ENCODE measurements around the gene CD93. TPM values are rescaled to one million over a fixed set of nuclear protein-coding genes. Genes with fewer than 3 reads are reported as not detected.

The CD93 gene
- total and polyA plus RNA-seq, 8 donors, result 2.9 to 63.5 (median 6.7) TPM

DNA sequence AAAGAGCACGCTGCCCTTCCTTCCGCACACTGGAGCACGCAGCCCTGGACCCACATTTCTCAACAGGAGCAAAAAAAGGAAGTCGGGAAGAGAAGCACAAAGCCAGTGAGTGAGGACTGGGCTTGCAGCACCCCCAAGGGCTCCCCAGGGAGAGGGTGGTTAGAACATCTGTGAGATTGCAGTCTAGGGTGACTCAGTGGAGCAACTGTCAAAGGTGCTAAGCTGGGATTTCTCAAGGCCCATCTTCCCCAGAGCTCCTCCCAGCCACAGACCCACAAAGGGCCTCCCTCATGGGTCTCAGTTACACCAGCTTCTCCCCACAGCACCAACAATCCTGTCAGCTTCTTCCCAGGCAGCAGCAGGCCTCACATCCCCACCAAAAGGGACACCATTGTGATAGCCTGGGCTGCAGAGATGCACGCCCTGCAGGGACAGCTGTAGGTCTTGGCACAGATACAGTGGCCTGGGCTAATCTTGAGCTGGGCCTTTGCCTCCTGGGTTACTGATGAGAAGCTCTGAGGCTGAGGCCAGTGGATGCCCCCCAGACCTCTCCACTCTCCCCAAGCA is 39.6 kb upstream of the CD93 start:
- H3K27me3 ChIP-seq, result no peaks in the 10 kb centered on the region
- peaks cover 0 to 21% (median 8%) of the 10 kb centered on the region in 4 donors for H3K4me1 ChIP-seq
- intact Hi-C loops (cut with DNase I; ENCODE audit: low total_unique reads), result no loop called here
- DNase-seq, result no peak
- H3K27ac ChIP-seq, result peak overlapping the region in 4 of 5 donors; percentile 42 to 71 (median 54)
- TF ChIP-seq, protein P1, sequence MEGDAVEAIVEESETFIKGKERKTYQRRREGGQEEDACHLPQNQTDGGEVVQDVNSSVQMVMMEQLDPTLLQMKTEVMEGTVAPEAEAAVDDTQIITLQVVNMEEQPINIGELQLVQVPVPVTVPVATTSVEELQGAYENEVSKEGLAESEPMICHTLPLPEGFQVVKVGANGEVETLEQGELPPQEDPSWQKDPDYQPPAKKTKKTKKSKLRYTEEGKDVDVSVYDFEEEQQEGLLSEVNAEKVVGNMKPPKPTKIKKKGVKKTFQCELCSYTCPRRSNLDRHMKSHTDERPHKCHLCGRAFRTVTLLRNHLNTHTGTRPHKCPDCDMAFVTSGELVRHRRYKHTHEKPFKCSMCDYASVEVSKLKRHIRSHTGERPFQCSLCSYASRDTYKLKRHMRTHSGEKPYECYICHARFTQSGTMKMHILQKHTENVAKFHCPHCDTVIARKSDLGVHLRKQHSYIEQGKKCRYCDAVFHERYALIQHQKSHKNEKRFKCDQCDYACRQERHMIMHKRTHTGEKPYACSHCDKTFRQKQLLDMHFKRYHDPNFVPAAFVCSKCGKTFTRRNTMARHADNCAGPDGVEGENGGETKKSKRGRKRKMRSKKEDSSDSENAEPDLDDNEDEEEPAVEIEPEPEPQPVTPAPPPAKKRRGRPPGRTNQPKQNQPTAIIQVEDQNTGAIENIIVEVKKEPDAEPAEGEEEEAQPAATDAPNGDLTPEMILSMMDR (IDR thresholded peaks at IDR 0.05), result no peak
- TF ChIP-seq POLR2AphosphoS5 (IDR thresholded peaks at IDR 0.05), result peak in 1 of 3 donors; percentile 31
- 75 to 80% (median 77%) methylated on average over 5 of the region's 5 CpGs for WGBS, 5 donors
- H3K9me3 ChIP-seq, result no peaks in the 10 kb centered on the region
- H3K36me3 ChIP-seq, result no peaks in the 10 kb centered on the region
- H3K4me3 ChIP-seq, result no peak overlapping the region

DNA sequence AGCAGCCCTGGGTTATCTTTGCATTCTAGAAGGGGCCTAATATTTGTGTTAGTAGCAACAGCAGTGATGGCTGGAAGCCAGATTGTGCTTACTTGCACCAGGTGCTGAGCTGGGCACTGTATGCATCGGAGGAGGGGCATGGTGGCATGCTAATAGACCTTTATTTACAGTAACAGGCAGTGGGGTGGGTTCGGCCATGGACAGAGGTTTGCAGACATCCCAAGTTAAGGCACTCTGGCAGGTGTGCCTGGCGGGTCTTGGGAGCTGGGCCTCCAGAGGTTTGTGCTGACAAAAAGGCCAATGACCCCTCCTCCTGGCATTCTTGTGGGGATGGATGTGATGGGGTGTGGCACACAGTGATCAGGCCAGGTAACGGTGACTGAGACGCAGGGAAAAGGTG is 39.0 kb upstream of the CD93 start:
- peak in 1 of 2 donors; percentile 49 for DNase-seq
- no peak overlapping the region for H3K4me3 ChIP-seq
- intact Hi-C loops (cut with DNase I; ENCODE audit: low total_unique reads), result no loop called here
- H3K36me3 ChIP-seq, result no peaks in the 10 kb centered on the region
- H3K9me3 ChIP-seq, result no peaks in the 10 kb centered on the region
- WGBS, 5 donors, result 31 to 54% (median 52%) methylated on average over 5 of the region's 5 CpGs
- peak overlapping the region in 2 of 5 donors; percentile 64 to 71 for H3K27ac ChIP-seq
- H3K27me3 ChIP-seq, result no peaks in the 10 kb centered on the region
- H3K4me1 ChIP-seq, result peaks cover 0 to 22% (median 8%) of the 10 kb centered on the region in 4 donors
- TF ChIP-seq, protein P1 (IDR thresholded peaks at IDR 0.05), result no peak
- TF ChIP-seq EP300 (IDR thresholded peaks at IDR 0.05) (no peak), POLR2A (IDR thresholded peaks at IDR 0.05) (no peak), POLR2AphosphoS5 (IDR thresholded peaks at IDR 0.05) (no peak)

DNA sequence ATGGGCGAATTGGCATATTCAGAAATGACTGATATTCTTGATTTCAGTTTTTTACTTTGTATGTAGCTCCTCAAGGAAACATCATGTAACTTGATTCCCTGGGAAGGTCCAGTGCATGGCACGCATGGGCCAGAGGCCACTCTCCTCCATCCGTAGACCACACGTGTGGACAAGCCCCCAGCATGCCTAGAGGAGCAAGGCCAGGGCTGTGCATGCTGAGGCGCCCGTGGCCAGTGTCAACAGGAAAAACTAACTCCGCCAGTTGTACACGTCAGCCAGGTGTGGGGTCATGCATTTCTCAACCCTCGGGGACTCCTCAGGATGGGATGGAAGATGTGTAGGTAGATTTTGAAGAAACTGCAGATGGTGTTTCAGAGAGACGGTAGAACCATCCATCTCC is 37.8 kb upstream of the CD93 start:
- H3K36me3 ChIP-seq, result no peaks in the 10 kb centered on the region
- no peaks in the 10 kb centered on the region for H3K27me3 ChIP-seq
- DNase-seq, result no peak
- no peaks in the 10 kb centered on the region for H3K9me3 ChIP-seq
- no peak overlapping the region for H3K4me3 ChIP-seq
- TF ChIP-seq, protein P1 (IDR thresholded peaks at IDR 0.05), result no peak
- no peak for TF ChIP-seq POLR2AphosphoS5 (IDR thresholded peaks at IDR 0.05)
- TF ChIP-seq POLR2A (IDR thresholded peaks at IDR 0.05), result no peak
- TF ChIP-seq EP300 (IDR thresholded peaks at IDR 0.05), result no peak
- H3K27ac ChIP-seq, result no peak overlapping the region
- 77 to 91% (median 83%) methylated on average over 10 of the region's 10 CpGs for WGBS, 5 donors
- H3K4me1 ChIP-seq, result peaks cover 0 to 24% (median 8%) of the 10 kb centered on the region in 4 donors
- intact Hi-C loops (cut with DNase I; ENCODE audit: low total_unique reads), result no loop called here

DNA sequence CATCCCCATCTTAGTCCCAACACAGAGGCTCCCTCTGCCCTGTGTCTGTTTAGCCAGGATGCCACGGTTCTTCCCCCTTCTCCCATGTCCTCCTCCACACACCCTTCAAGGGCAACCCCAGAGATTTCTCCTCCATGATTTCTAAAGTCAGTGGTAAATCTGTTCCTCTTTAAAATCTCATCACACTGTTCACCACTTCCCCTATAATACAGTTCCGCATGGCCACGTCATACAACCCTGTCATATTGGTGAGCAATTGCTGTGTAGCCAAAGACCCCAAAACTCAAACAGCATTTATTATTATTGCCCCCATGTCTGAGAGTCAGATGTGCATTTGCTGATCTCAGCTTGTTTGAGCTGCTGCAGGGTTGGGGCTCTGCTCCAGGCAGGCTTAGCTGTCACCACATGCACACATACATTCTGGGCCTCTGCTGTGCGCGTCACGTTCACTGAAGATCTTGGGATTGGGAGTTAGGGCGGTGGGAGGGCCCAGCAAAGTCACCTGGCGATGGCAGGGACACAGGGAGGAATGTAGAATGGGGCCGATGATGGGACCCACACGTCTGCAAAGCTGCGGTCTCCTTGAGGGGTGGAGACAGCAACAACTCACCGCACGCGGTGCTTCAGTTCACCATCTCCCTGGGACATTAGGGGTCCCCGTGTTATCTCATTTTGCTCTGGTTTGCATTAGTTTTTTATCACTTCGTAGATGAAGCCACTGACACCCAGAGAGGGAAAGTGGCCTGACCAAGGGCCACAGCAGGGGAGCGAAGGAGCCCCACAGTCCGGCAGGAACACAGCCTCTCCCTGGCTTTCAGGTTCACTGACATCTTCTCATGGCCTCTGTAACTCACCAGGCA is 36.9 kb upstream of the CD93 start:
- TF ChIP-seq POLR2A (IDR thresholded peaks at IDR 0.05), result no peak
- Histone ChIP-seq H3K36me3 (no peaks in the 10 kb centered on the region), H3K27ac (no peak overlapping the region), H3K4me1 (peaks cover 0 to 18% (median 8%) of the 10 kb centered on the region in 4 donors), H3K4me3 (no peak overlapping the region), H3K9me3 (no peaks in the 10 kb centered on the region), H3K27me3 (no peaks in the 10 kb centered on the region)
- 89 to 95% (median 90%) methylated on average over 16 to 17 of the region's 18 CpGs for WGBS, 5 donors
- intact Hi-C loops (cut with DNase I; ENCODE audit: low total_unique reads), result no loop called here
- DNase-seq, result no peak
